Liver (tissue), 9 donors: Measurements from ENCODE around the gene DPF3. TPM values are rescaled to one million over a fixed set of nuclear protein-coding genes. Genes with fewer than 3 reads are reported as not detected.

Experiments
- DNase-seq: peaks from one replicate; pipeline ENCODE4 v3.0.0-alpha.2; 2017; ENCODE audit warnings: low spot score
- H3K27ac ChIP-seq, 2 donors: one replicate each; pipeline ENCODE4 v1.7.0; 2013; ENCODE audit warnings: inconsistent platforms in 2 of 2, low read length in 2 of 2, control low read depth in 1 of 2, low read depth in 1 of 2, mild to moderate bottlenecking in 1 of 2
- H3K27me3 ChIP-seq, 4 donors: one replicate each; pipeline versions ENCODE4 v1.6.1 to v1.7.0; 2013; ENCODE audit warnings: low read length in 3 of 4, inconsistent platforms in 1 of 4, mild to moderate bottlenecking in 1 of 4, moderate library complexity in 1 of 4; ENCODE audit not compliant: control insufficient read depth in 4 of 4, insufficient read depth in 4 of 4
- H3K36me3 ChIP-seq, 4 donors: one replicate each; pipeline versions ENCODE4 v1.6.1 to v1.7.0; 2013; ENCODE audit warnings: low read length in 3 of 4, mild to moderate bottlenecking in 3 of 4, low read depth in 1 of 4, moderate library complexity in 1 of 4; ENCODE audit not compliant: control insufficient read depth in 4 of 4, insufficient read depth in 3 of 4
- H3K4me1 ChIP-seq, 4 donors: one replicate each; pipeline versions ENCODE4 v1.6.1 to v1.7.0; 2013; ENCODE audit warnings: low read length in 3 of 4, mild to moderate bottlenecking in 3 of 4, moderate library complexity in 1 of 4; ENCODE audit not compliant: control insufficient read depth in 4 of 4, insufficient read depth in 4 of 4
- H3K4me3 ChIP-seq, 3 donors: one replicate each; pipeline versions ENCODE4 v1.6.1 to v1.7.0; 2013; ENCODE audit warnings: low read length in 3 of 3, control low read depth in 1 of 3, low read depth in 1 of 3, mild to moderate bottlenecking in 1 of 3
- H3K9ac ChIP-seq, 2 donors: one replicate each; pipeline ENCODE4 v1.7.0; 2013; ENCODE audit warnings: low read length in 2 of 2, mild to moderate bottlenecking in 2 of 2, moderate library complexity in 2 of 2, control low read depth in 1 of 2, low read depth in 1 of 2
- H3K9me3 ChIP-seq, 4 donors: one replicate each; pipeline versions ENCODE4 v1.6.1 to v1.7.0; 2013; ENCODE audit warnings: low read length in 3 of 4; ENCODE audit not compliant: control insufficient read depth in 4 of 4
- ATF3 ChIP-seq: IDR thresholded peaks from 2 replicates; pipeline ENCODE4 v1.6.1; 2016; ENCODE audit warnings: antibody characterized with exemption
- EGR1 ChIP-seq, 2 donors: IDR thresholded peaks; 2 replicates each; pipeline ENCODE4 v1.6.1; 2016 to 2018; ENCODE audit warnings: antibody characterized with exemption in 2 of 2, low read depth in 2 of 2
- FOXA1 ChIP-seq: IDR thresholded peaks from 2 replicates; pipeline ENCODE4 v1.6.1; 2016; ENCODE audit warnings: antibody characterized with exemption
- FOXA2 ChIP-seq: IDR thresholded peaks from 2 replicates; pipeline ENCODE4 v1.6.1; 2016; ENCODE audit warnings: antibody characterized with exemption
- GABPA ChIP-seq, 2 donors: IDR thresholded peaks in 1 of 2; conservative IDR thresholded peaks in 1 of 2; 2 replicates each; pipeline ENCODE4 v1.6.1; 2016; ENCODE audit warnings: antibody characterized with exemption in 2 of 2, mild to moderate bottlenecking in 1 of 2, moderate library complexity in 1 of 2
- HNF4A ChIP-seq, 2 donors: conservative IDR thresholded peaks; 2 replicates each; pipeline ENCODE4 v1.6.1; 2016; ENCODE audit warnings: antibody characterized with exemption in 2 of 2, mild to moderate bottlenecking in 2 of 2
- HNF4G ChIP-seq: IDR thresholded peaks from 2 replicates; pipeline ENCODE4 v1.6.1; 2016; ENCODE audit warnings: antibody characterized with exemption
- JUND ChIP-seq, 2 donors: IDR thresholded peaks; 2 replicates each; pipeline ENCODE4 v1.6.1; 2016; ENCODE audit warnings: antibody characterized with exemption in 2 of 2
- MAX ChIP-seq: IDR thresholded peaks from 2 replicates; pipeline ENCODE4 v1.6.1; 2016; ENCODE audit warnings: antibody characterized with exemption
- NR2F2 ChIP-seq: IDR thresholded peaks from 2 replicates; pipeline ENCODE4 v1.6.1; 2016; ENCODE audit warnings: antibody characterized with exemption
- REST ChIP-seq: IDR thresholded peaks from 2 replicates; pipeline ENCODE4 v1.6.1; 2016; ENCODE audit warnings: antibody characterized with exemption, mild to moderate bottlenecking
- RXRA ChIP-seq, 2 donors: IDR thresholded peaks; 2 replicates each; pipeline ENCODE4 v1.6.1; 2017 to 2018; ENCODE audit warnings: antibody characterized with exemption in 2 of 2, mild to moderate bottlenecking in 1 of 2
- YY1 ChIP-seq: IDR thresholded peaks from 2 replicates; pipeline ENCODE4 v1.6.1; 2016; ENCODE audit warnings: antibody characterized with exemption, mild to moderate bottlenecking
- WGBS: extraction: QIAGEN DNeasy Blood & Tissue Kit; methylation state at CpG from one replicate; pipeline ENCODE4 v1.1.7; 2013; 5-methylcytosine and 5-hydroxymethylcytosine counted together
- polyA plus RNA-seq, 2 donors: library from polyadenylated mRNA; stranded (reverse) in 1 of 2; unstranded in 1 of 2; fragments of 200-250 nt in 1 of 2; fragments of >200 nt in 1 of 2; fragmentation: Nextera tagmentation in 1 of 2; extraction: Ambion mirVana in 1 of 2; gene quantifications; one replicate each; pipeline versions ENCODE4 v1.2.1 to v1.2.3, GENCODE V29; 2013 to 2015
- total RNA-seq, 2 donors: library from RNA; depleted of rRNA; stranded (reverse); fragments of >200 nt; gene quantifications; one replicate each; pipeline ENCODE4 v1.2.3, GENCODE V29; 2014
- TF ChIP-seq, protein P1 (sequence below): IDR thresholded peaks from 2 replicates; pipeline ENCODE4 v1.6.1; 2016; ENCODE audit warnings: antibody characterized with exemption
- TF ChIP-seq, protein P2 (sequence below): fragments of 150-350 bp; IDR thresholded peaks from 2 replicates; pipeline ENCODE4 v1.5.1; 2017; ENCODE audit warnings: improper control_type of control experiment, low read depth, low read length; ENCODE audit not compliant: missing input control
- donor health status: healthy.
- donor health status: healthy.
- donor health status: healthy.
- donor health status: healthy.
- donor health status: healthy.

DPF3 gene
- total and polyA plus RNA-seq, 4 donors, result 1.1 to 23.2 (median 2.5) TPM

DNA sequence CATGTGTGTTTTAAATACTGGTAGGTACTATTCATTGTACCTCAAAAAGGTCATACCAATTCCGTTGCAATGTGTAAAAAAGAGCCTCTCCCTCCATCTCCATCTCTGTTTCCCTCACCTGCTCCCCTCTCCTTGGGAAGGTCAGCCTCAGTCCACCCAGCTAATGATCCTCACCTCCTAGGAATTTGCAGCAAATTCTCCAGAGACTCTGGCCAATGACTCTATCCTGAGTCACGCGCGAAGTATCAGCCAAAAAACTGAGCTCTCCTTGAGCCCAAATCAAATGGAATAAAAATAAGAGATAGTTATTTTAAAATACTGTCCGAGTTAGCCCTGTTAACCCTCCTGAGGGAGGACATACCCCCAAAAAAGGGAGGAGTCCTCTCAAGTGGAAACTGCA lies 148.4 kb downstream of the DPF3 start:
- Histone ChIP-seq H3K9ac (no peak overlapping the region), H3K27me3 (no peaks in the 10 kb centered on the region), H3K27ac (no peak overlapping the region), H3K4me1 (no peaks in the 10 kb centered on the region), H3K9me3 (no peaks in the 10 kb centered on the region), H3K4me3 (no peak overlapping the region), H3K36me3 (peaks cover 0 to 2% (median 0%) of the 10 kb centered on the region in 4 donors)
- 76% methylated on average over 5 of the region's 5 CpGs for WGBS
- no peak for TF ChIP-seq YY1
- no peak for DNase-seq

- Histone ChIP-seq H3K9ac (no peak overlapping the region), H3K4me1 (no peaks in the 10 kb centered on the region), H3K36me3 (peaks cover 0 to 2% (median 0%) of the 10 kb centered on the region in 4 donors), H3K4me3 (no peak overlapping the region), H3K27me3 (no peaks in the 10 kb centered on the region), H3K27ac (no peak overlapping the region), H3K9me3 (no peaks in the 10 kb centered on the region)
- no peak for TF ChIP-seq HNF4A (conservative IDR thresholded peaks at IDR 0.05)
- no peak for TF ChIP-seq MAX
- TF ChIP-seq RXRA (IDR thresholded peaks at IDR 0.05), result no peak
- TF ChIP-seq ATF3, result no peak
- no peak for TF ChIP-seq EGR1 (IDR thresholded peaks at IDR 0.05; ENCODE audit: low read depth in 2 of 2)
- TF ChIP-seq NR2F2, result no peak
- TF ChIP-seq JUND (IDR thresholded peaks at IDR 0.05), result no peak
- no peak for TF ChIP-seq GABPA (IDR thresholded peaks at IDR 0.05 in 1 of 2, conservative IDR thresholded peaks at IDR 0.05 in 1 of 2)
- no peak for TF ChIP-seq HNF4G
- no peak for TF ChIP-seq FOXA1
- TF ChIP-seq FOXA2, result no peak
- no peak for TF ChIP-seq YY1
- TF ChIP-seq, protein P1, sequence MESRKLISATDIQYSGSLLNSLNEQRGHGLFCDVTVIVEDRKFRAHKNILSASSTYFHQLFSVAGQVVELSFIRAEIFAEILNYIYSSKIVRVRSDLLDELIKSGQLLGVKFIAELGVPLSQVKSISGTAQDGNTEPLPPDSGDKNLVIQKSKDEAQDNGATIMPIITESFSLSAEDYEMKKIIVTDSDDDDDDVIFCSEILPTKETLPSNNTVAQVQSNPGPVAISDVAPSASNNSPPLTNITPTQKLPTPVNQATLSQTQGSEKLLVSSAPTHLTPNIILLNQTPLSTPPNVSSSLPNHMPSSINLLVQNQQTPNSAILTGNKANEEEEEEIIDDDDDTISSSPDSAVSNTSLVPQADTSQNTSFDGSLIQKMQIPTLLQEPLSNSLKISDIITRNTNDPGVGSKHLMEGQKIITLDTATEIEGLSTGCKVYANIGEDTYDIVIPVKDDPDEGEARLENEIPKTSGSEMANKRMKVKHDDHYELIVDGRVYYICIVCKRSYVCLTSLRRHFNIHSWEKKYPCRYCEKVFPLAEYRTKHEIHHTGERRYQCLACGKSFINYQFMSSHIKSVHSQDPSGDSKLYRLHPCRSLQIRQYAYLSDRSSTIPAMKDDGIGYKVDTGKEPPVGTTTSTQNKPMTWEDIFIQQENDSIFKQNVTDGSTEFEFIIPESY, result no peak
- TF ChIP-seq, protein P2, sequence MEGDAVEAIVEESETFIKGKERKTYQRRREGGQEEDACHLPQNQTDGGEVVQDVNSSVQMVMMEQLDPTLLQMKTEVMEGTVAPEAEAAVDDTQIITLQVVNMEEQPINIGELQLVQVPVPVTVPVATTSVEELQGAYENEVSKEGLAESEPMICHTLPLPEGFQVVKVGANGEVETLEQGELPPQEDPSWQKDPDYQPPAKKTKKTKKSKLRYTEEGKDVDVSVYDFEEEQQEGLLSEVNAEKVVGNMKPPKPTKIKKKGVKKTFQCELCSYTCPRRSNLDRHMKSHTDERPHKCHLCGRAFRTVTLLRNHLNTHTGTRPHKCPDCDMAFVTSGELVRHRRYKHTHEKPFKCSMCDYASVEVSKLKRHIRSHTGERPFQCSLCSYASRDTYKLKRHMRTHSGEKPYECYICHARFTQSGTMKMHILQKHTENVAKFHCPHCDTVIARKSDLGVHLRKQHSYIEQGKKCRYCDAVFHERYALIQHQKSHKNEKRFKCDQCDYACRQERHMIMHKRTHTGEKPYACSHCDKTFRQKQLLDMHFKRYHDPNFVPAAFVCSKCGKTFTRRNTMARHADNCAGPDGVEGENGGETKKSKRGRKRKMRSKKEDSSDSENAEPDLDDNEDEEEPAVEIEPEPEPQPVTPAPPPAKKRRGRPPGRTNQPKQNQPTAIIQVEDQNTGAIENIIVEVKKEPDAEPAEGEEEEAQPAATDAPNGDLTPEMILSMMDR, result no peak
- 93% methylated on average over 8 of the region's 8 CpGs for WGBS
- DNase-seq, result peak; percentile 14
These were observed 149.3 kb downstream of the DPF3 start for GRCh38 chr14:72744416-72745120.

DNA sequence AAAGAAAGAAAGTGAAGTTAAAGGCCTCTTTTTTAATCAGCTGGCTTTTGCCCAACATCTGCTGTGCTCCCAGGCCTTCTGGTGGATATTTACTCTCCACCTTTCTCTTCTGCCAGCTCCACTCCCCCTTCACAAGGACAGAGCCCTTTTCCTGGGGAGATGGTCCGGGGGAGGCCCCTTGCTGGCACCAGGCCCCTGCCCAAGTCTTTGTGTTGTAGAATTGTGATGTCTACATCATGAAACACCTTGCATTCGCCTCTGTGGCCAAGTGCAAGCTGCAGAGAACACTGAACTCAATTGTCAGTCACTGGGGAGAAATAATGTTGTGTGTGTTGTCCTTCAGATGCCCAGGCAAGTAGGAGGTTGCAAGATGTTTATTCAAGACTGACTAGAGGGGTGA lies 150.3 kb downstream of the DPF3 start:
- Histone ChIP-seq H3K4me3 (no peak overlapping the region), H3K27me3 (no peaks in the 10 kb centered on the region), H3K9ac (no peak overlapping the region), H3K27ac (no peak overlapping the region), H3K4me1 (no peaks in the 10 kb centered on the region), H3K36me3 (peaks cover 0 to 2% (median 0%) of the 10 kb centered on the region in 4 donors), H3K9me3 (no peaks in the 10 kb centered on the region)
- DNase-seq, result peak; percentile 31
- TF ChIP-seq EGR1 (IDR thresholded peaks at IDR 0.05; ENCODE audit: low read depth in 2 of 2) (no peak), RXRA (IDR thresholded peaks at IDR 0.05) (no peak), JUND (IDR thresholded peaks at IDR 0.05) (no peak), REST (no peak)
- WGBS, result 84% methylated on average over 2 of the region's 2 CpGs
